PC-9 (cell line): ENCODE measurements around the gene TAF13. TPM values are rescaled to one million over a fixed set of nuclear protein-coding genes. Genes with fewer than 3 reads are reported as not detected.

Experiments
- BruUV-seq: library from RNA; stranded (reverse); fragments of 400-500 nt; replicated peaks from 2 replicates; lab custom pipeline; 2021; lab: Mats Ljungman, UMichigan
- CTCF ChIA-PET: fragments of 300-600 bp; sonication (Branson Sonifier 250); formaldehyde crosslinking; loops from one replicate; lab custom pipeline; 2022; ENCODE audit warnings: antibody characterized with exemption; lab: Charles Lee
- POLR2A ChIA-PET: fragments of 300-600 bp; sonication (Branson Sonifier 250); formaldehyde crosslinking; loops from one replicate; lab custom pipeline; 2022; ENCODE audit warnings: antibody characterized with exemption; ENCODE audit not compliant: unreplicated experiment; lab: Charles Lee
- DNase-seq, 2 experiments: peaks; one replicate each; pipeline versions ENCODE4 v3.0.0 to v3.0.0-alpha.2; 2015 to 2022; ENCODE audit warnings: mixed read lengths in 1 of 2
- H2AFZ ChIP-seq: fragments of 200-600 bp; sonication (generic); 2 replicates; pipeline ENCODE4 v1.8.1; 2017; ENCODE audit warnings: antibody characterized with exemption
- H3F3A ChIP-seq: fragments of 200-600 bp; sonication (generic); 2 replicates; pipeline ENCODE4 v1.8.1; 2017; ENCODE audit warnings: antibody characterized with exemption, mild to moderate bottlenecking, low read depth; ENCODE audit not compliant: insufficient read depth
- H3K27ac ChIP-seq: fragments of 200-600 bp; sonication (generic); 2 replicates; pipeline ENCODE4 v1.6.1; 2016; ENCODE audit warnings: mixed run types
- H3K27me3 ChIP-seq: fragments of 200-600 bp; sonication (generic); 2 replicates; pipeline ENCODE4 v1.6.1; 2016; ENCODE audit warnings: low read depth, mixed run types; ENCODE audit not compliant: insufficient read depth
- H3K36me3 ChIP-seq: fragments of 200-600 bp; sonication (generic); 2 replicates; pipeline ENCODE4 v1.6.1; 2016; ENCODE audit warnings: low read depth, mixed run types
- H3K4me1 ChIP-seq: fragments of 200-600 bp; sonication (generic); replicated peaks from 2 replicates; pipeline ENCODE4 v1.6.1; 2016; ENCODE audit warnings: mixed run types; ENCODE audit not compliant: insufficient read depth
- H3K4me2 ChIP-seq: fragments of 200-600 bp; sonication (generic); 2 replicates; pipeline ENCODE4 v1.6.1; 2017; ENCODE audit warnings: mixed run types
- H3K4me3 ChIP-seq: fragments of 200-600 bp; sonication (generic); 2 replicates; pipeline ENCODE4 v1.6.1; 2016; ENCODE audit warnings: mixed run types
- H3K79me2 ChIP-seq: fragments of 200-600 bp; sonication (generic); 2 replicates; pipeline ENCODE4 v1.6.1; 2017; ENCODE audit warnings: low read depth, mixed run types
- H3K9me2 ChIP-seq: fragments of 200-600 bp; sonication (generic); 2 replicates; pipeline ENCODE4 v1.8.1; 2017; ENCODE audit warnings: mild to moderate bottlenecking; ENCODE audit not compliant: insufficient read depth
- H3K9me3 ChIP-seq: fragments of 200-600 bp; sonication (generic); 2 replicates; pipeline ENCODE4 v1.8.1; 2016; ENCODE audit warnings: low read depth; ENCODE audit not compliant: insufficient read depth
- H4K20me1 ChIP-seq: fragments of 200-600 bp; sonication (generic); 2 replicates; pipeline ENCODE4 v1.8.1; 2017; ENCODE audit not compliant: insufficient read depth
- EZH2 ChIP-seq: fragments of 200-600 bp; sonication (generic); IDR thresholded peaks from 2 replicates; pipeline ENCODE4 v1.8.0; 2017; ENCODE audit warnings: antibody characterized with exemption, low read depth
- intact Hi-C: fragments of 100-400 bp; cut with micrococcal nuclease; formaldehyde crosslinking; loops from one replicate; pipeline ENCODE4 v1.10.0; 2022; ENCODE audit not compliant: unreplicated experiment
- total RNA-seq: library from RNA; stranded (reverse); gene quantifications from 2 replicates; pipeline ENCODE4 v1.2.3, GENCODE V29; 2021
- TF ChIP-seq, protein P1 (sequence below): fragments of 200-600 bp; sonication (generic); conservative IDR thresholded peaks from 2 replicates; pipeline ENCODE4 v1.6.1; 2017; ENCODE audit warnings: mixed run types, antibody characterized with exemption, mild to moderate bottlenecking, moderate library complexity

TAF13 gene
- total RNA-seq, 1 experiment from 2014 or later = 30.1 TPM

DNA sequence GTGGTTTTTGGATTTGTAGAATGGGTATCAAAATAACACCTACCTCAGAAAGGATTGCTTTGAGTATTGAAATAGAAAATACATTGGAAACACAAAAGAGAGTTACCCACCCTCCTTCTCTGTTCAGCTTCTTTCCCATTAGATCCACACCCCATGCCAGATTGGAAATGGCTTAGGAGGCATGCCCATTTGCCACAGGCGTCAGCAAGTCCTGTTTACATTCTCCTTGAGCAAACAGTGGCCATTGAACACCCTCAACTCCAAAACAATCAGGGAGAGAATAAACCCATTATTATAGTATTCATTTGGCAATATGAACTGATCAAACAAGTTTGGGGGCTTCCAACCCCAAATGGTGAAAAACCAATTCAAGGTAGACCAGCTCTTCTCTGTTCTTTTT lies 40.5 kb upstream of the TAF13 start:
- ChIA-PET CTCF (interaction anchor here (0.5 to 0.6 kb wide), 2 partner anchors 10 to 15 kb away, joined by 4 to 5 read pairs; no protein-coding TSS in a partner anchor), POLR2A (no interaction called here)
- no peaks in the 10 kb centered on the region for H3K79me2 ChIP-seq
- H3K9me3 ChIP-seq = no peaks in the 10 kb centered on the region
- TF ChIP-seq, protein P1, sequence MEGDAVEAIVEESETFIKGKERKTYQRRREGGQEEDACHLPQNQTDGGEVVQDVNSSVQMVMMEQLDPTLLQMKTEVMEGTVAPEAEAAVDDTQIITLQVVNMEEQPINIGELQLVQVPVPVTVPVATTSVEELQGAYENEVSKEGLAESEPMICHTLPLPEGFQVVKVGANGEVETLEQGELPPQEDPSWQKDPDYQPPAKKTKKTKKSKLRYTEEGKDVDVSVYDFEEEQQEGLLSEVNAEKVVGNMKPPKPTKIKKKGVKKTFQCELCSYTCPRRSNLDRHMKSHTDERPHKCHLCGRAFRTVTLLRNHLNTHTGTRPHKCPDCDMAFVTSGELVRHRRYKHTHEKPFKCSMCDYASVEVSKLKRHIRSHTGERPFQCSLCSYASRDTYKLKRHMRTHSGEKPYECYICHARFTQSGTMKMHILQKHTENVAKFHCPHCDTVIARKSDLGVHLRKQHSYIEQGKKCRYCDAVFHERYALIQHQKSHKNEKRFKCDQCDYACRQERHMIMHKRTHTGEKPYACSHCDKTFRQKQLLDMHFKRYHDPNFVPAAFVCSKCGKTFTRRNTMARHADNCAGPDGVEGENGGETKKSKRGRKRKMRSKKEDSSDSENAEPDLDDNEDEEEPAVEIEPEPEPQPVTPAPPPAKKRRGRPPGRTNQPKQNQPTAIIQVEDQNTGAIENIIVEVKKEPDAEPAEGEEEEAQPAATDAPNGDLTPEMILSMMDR = no peak
- DNase-seq = peak in 1 of 2 experiments; percentile 37
- no TSS peak for BruUV-seq
- H3K9me2 ChIP-seq = no peaks in the 10 kb centered on the region
- intact Hi-C loops = no loop called here
- H3K4me2 ChIP-seq = no peak overlapping the region
- H3F3A ChIP-seq = peaks cover 6% of the 10 kb centered on the region; the same call in 1 of the 2 replicates
- H3K4me1 ChIP-seq = 0 out of 2 replicates have a peak, but pooled peaks cover 3% of the 10 kb centered on the region
- H2AFZ ChIP-seq = no peak overlapping the region
- no peak overlapping the region for H3K27ac ChIP-seq
- H3K4me3 ChIP-seq = no peak overlapping the region
- no peaks in the 10 kb centered on the region for H3K27me3 ChIP-seq
- no peaks in the 10 kb centered on the region for H4K20me1 ChIP-seq
- H3K36me3 ChIP-seq = no peaks in the 10 kb centered on the region

DNA sequence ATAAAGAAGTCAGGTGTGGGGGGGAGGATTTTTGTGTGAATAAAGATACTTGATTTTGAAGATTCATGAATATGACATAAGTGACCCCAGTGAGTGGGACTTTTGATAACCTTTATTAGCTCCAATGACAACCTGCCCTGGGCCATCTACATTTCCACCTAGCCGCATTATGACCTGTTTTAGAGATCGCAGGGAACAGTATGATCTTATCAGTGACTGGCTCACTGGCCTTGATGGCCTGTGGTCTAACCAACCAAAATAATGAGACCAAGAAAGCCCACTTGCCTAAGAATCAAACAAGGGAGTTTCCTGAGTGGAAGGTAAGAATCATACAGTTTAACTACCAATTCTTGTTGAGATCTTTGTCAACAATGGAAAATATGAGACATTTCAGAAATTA lies 39.9 kb upstream of the TAF13 start:
- ChIA-PET POLR2A (no interaction called here), CTCF (interaction anchor here (0.6 kb wide), 1 partner anchor 15 kb away, joined by 4 read pairs; no protein-coding TSS in a partner anchor)
- intact Hi-C loops = no loop called here
- no peak for DNase-seq
- Histone ChIP-seq H3K27me3 (no peaks in the 10 kb centered on the region), H3K4me2 (no peak overlapping the region), H2AFZ (no peak overlapping the region), H3K4me1 (0 out of 2 replicates have a peak, but pooled peaks cover 3% of the 10 kb centered on the region), H3K4me3 (no peak overlapping the region), H3K9me2 (no peaks in the 10 kb centered on the region), H3K79me2 (no peaks in the 10 kb centered on the region), H4K20me1 (no peaks in the 10 kb centered on the region), H3K27ac (no peak overlapping the region), H3K9me3 (no peaks in the 10 kb centered on the region), H3K36me3 (no peaks in the 10 kb centered on the region), H3F3A (peaks cover 6% of the 10 kb centered on the region; the same call in 1 of the 2 replicates)
- no TSS peak for BruUV-seq
- no peak for TF ChIP-seq EZH2

DNA sequence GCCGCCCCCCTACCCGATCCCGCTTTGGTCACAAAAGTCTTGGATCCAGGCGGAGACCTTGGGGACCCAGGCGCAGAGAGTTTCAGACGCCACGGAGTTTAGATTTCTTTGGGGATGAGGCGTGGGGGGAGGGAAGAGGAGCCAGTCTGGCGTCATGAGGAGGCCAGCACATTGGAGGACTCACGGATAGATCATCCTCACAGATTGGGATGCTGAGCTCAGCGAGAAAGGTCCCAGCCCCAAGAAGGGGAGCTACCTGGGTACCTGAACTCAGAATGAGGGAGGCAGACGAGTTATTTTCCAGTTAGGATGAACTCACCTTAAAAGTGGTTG lies 38.5 kb upstream of the TAF13 start:
- H3K4me1 ChIP-seq = 0 out of 2 replicates have a peak, but pooled peaks cover 3% of the 10 kb centered on the region
- H3K36me3 ChIP-seq = no peaks in the 10 kb centered on the region
- BruUV-seq = no TSS peak
- POLR2A ChIA-PET = no interaction called here
- no peak overlapping the region for H2AFZ ChIP-seq
- no peak overlapping the region for H3K27ac ChIP-seq
- TF ChIP-seq, protein P1 = no peak
- TF ChIP-seq EZH2 = no peak
- CTCF ChIA-PET = no interaction called here
- H3K9me3 ChIP-seq = no peaks in the 10 kb centered on the region
- no peaks in the 10 kb centered on the region for H4K20me1 ChIP-seq
- no peak for DNase-seq
- no peaks in the 10 kb centered on the region for H3K27me3 ChIP-seq
- no peaks in the 10 kb centered on the region for H3K79me2 ChIP-seq
- H3K9me2 ChIP-seq = no peaks in the 10 kb centered on the region
- peaks cover 6% of the 10 kb centered on the region; the same call in 1 of the 2 replicates for H3F3A ChIP-seq
- intact Hi-C loops = loop anchor here (5.0 kb wide), 1 partner anchor 152 kb away; the partner anchor contains the start of gene CLCC1
- no peak overlapping the region for H3K4me3 ChIP-seq
- no peak overlapping the region for H3K4me2 ChIP-seq
